ENCODE measurements around the gene ABHD16A.
A peak's percentile ranks its signal among the peaks of the same experiment; 100 is the strongest.

GRCh38 chr6:31736021-31736767 lies 33.1 kb upstream of the ABHD16A start, which contains the start of gene CLIC1:
- TF ChIP-seq CTCF (IDR thresholded peaks at IDR 0.05 in 4 of 5, conservative IDR thresholded peaks at IDR 0.05 in 1 of 5) (no peak), POLR2A (IDR thresholded peaks at IDR 0.05) (peak; percentile 70 to 73)
